Measurements from ENCODE around the gene TMEM106C. TPM values are rescaled to one million over a fixed set of nuclear protein-coding genes. Genes with fewer than 3 reads are reported as not detected.

Gene TMEM106C
- total RNA-seq, 4 donors from 2014 or later: 26.9 to 69.7 (median 49.5) TPM

DNA sequence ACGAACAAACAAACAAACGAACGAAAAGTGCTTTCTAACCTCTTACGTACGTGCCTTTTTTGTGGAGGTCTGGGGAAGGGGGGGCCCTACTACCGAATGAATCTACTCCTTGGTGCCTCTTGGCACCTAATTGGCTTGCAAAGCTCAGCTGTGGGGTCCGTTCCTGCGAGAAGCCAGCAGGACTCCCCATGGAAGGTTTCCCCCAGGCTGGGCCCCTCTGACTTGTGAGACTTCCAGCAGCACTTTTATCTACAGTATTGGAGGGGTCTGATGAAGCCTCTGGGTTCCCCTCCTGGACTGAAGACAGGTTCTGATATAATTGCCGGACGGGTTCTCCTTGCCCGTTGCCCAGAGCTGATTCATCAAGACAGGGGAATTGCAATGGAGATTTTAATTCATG, 1.2 kb upstream of the TMEM106C start:
- 91 to 92% methylated on average over 11 of the region's 11 CpGs for WGBS, 2 donors
- Histone ChIP-seq H3K4me1 (peaks cover 0 to 25% (median 7%) of the 10 kb centered on the region in 4 donors), H3K36me3 (peaks cover 0 to 17% (median 0%) of the 10 kb centered on the region in 3 donors), H3K27me3 (peaks cover 0 to 2% of the 10 kb centered on the region in 2 donors), H3K4me3 (no peak overlapping the region), H3K27ac (no peak overlapping the region), H3K9me3 (no peaks in the 10 kb centered on the region)
- no peak for TF ChIP-seq EP300 (IDR thresholded peaks at IDR 0.05)
- TF ChIP-seq, protein P1, sequence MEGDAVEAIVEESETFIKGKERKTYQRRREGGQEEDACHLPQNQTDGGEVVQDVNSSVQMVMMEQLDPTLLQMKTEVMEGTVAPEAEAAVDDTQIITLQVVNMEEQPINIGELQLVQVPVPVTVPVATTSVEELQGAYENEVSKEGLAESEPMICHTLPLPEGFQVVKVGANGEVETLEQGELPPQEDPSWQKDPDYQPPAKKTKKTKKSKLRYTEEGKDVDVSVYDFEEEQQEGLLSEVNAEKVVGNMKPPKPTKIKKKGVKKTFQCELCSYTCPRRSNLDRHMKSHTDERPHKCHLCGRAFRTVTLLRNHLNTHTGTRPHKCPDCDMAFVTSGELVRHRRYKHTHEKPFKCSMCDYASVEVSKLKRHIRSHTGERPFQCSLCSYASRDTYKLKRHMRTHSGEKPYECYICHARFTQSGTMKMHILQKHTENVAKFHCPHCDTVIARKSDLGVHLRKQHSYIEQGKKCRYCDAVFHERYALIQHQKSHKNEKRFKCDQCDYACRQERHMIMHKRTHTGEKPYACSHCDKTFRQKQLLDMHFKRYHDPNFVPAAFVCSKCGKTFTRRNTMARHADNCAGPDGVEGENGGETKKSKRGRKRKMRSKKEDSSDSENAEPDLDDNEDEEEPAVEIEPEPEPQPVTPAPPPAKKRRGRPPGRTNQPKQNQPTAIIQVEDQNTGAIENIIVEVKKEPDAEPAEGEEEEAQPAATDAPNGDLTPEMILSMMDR (IDR thresholded peaks at IDR 0.05): no peak
- no peak for TF ChIP-seq POLR2A (IDR thresholded peaks at IDR 0.05)
- no peak for DNase-seq (ENCODE audit: low spot score in 2 of 2)

DNA sequence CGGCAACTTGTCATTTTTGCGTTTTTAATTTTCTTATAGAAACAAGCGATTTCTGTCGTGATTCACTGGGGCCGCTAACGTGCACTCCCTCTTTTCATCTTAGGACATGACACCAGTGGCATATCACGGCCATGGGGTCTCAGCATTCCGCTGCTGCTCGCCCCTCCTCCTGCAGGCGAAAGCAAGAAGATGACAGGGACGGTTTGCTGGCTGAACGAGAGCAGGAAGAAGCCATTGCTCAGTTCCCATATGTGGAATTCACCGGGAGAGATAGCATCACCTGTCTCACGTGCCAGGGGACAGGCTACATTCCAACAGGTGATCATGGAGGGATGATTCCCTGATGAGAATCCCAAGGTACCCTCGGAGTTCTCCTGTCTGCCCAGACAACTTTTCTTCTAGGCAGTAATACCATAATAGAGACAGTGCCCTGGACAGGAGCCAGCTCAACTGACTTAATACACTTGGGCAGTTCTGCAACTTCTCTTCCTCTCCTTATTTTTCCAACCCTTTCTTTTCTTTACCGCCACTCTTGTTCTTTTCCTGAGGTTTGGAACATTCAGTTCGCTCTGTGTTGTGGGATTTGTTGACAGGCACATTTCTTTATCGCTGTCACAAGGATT, 821 bp downstream of the TMEM106C start:
- DNase-seq (ENCODE audit: low spot score in 2 of 2): peak in 1 of 2 donors; percentile 66
- TF ChIP-seq EP300 (IDR thresholded peaks at IDR 0.05) (no peak), POLR2A (IDR thresholded peaks at IDR 0.05) (no peak)
- TF ChIP-seq, protein P1 (IDR thresholded peaks at IDR 0.05): no peak
- Histone ChIP-seq H3K9me3 (no peaks in the 10 kb centered on the region), H3K36me3 (peaks cover 0 to 34% (median 0%) of the 10 kb centered on the region in 3 donors), H3K4me1 (peaks cover 0 to 37% (median 8%) of the 10 kb centered on the region in 4 donors), H3K27ac (peak overlapping the region in 3 of 4 donors; percentile 76 to 85 (median 78)), H3K4me3 (peak overlapping the region; percentile 79 to 98 (median 86)), H3K27me3 (peaks cover 0 to 2% of the 10 kb centered on the region in 2 donors)
- WGBS, 2 donors: 16 to 18% methylated on average over 18 of the region's 18 CpGs

DNA sequence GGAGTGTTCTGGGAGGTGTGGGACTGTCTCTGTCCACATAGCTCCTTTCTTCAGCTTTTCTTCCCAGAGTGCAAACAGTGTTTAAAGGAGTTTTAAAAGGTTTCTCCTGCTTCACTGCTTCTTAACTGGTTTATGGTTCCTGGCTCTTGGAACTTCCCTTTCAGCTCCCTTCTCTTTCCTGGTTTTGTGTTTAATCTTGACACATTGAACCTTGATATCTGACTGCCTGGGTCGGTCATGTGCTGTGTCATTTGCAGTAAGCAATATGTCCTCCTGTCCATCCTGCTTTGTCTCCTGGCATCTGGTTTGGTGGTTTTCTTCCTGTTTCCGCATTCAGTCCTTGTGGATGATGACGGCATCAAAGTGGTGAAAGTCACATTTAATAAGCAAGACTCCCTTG, 2.2 kb downstream of the TMEM106C start:
- peaks cover 0 to 2% of the 10 kb centered on the region in 2 donors for H3K27me3 ChIP-seq
- peaks cover 0 to 37% (median 8%) of the 10 kb centered on the region in 4 donors for H3K4me1 ChIP-seq
- 86 to 88% methylated on average over 3 of the region's 3 CpGs for WGBS, 2 donors
- peak overlapping the region in 1 of 4 donors; percentile 76 for H3K27ac ChIP-seq
- H3K9me3 ChIP-seq: no peaks in the 10 kb centered on the region
- H3K36me3 ChIP-seq: peaks cover 0 to 37% (median 0%) of the 10 kb centered on the region in 3 donors
- H3K4me3 ChIP-seq: no peak overlapping the region
- no peak for TF ChIP-seq EP300 (IDR thresholded peaks at IDR 0.05)
- TF ChIP-seq POLR2A (IDR thresholded peaks at IDR 0.05): no peak
- TF ChIP-seq, protein P1 (IDR thresholded peaks at IDR 0.05): no peak
- no peak for DNase-seq (ENCODE audit: low spot score in 2 of 2)

DNA sequence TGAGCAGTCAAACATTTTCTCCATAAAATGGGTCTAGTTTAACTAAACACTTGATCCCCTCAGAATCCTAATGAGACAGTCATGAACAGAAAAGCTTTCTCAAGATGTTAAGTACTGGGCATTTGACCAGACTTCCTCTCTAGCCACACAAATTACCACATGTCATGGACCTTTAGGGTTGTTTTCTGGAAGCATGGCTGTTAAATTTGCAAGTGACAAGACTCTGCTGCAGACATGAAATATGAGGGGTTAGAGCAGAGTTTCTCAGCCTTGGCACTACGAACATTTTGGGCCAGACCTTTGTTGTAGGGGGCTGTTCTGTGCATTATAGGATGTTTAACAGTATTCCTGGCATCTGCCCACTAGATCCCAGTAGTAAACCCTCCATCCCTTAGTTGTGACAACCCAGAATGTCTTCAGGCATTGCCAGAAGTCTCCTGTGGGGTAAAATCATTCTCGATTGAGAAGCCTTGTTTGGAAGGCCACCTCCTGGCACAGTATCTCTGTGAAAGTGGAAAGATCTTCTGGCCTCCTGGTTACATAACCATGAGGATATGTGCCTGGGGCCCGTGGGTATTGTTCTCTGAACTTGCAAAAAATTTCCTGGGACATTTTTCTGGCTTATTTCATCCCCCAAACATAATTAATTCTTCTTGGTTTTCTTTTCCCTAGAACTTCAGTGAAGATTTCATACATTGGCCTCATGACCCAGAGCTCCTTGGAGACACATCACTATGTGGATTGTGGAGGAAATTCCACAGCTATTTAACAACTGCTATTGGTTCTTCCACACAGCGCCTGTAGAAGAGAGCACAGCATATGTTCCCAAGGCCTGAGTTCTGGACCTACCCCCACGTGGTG, 4.3 kb downstream of the TMEM106C start:
- DNase-seq (ENCODE audit: low spot score in 2 of 2): peak in 1 of 2 donors; percentile 20
- H3K4me3 ChIP-seq: no peak overlapping the region
- no peaks in the 10 kb centered on the region for H3K9me3 ChIP-seq
- TF ChIP-seq POLR2A (IDR thresholded peaks at IDR 0.05) (no peak), EP300 (IDR thresholded peaks at IDR 0.05) (peak in 1 of 2 donors; percentile 34)
- TF ChIP-seq, protein P1 (IDR thresholded peaks at IDR 0.05): no peak
- H3K27ac ChIP-seq: peak overlapping the region in 2 of 4 donors; percentile 17 to 24
- peaks cover 0 to 37% (median 0%) of the 10 kb centered on the region in 3 donors for H3K36me3 ChIP-seq
- H3K27me3 ChIP-seq: peaks cover 0 to 2% of the 10 kb centered on the region in 2 donors
- 24 to 29% methylated on average over 5 of the region's 5 CpGs for WGBS, 2 donors
- H3K4me1 ChIP-seq: peaks cover 0 to 35% (median 8%) of the 10 kb centered on the region in 4 donors

Measured in tibial nerve (tissue), 4 donors.